CD8-positive, alpha-beta memory T cell (primary cell): Measurements from ENCODE around the gene MUC20. TPM values are rescaled to one million over a fixed set of nuclear protein-coding genes. Genes with fewer than 3 reads are reported as not detected.
"Not testable (repeated sequence)": the region's sequence is repeated elsewhere in the genome, so short reads cannot be mapped to it uniquely, and the experiment has no call there.

Source experiments
- CTCF ChIA-PET: fragments of 350-600 bp; sonication (Branson Sonifier 250); formaldehyde crosslinking; loops from one replicate; lab custom pipeline; 2021; ENCODE audit warnings: antibody characterized with exemption; lab: Charles Lee
- POLR2A ChIA-PET: fragments of 350-600 bp; sonication (Branson Sonifier 250); formaldehyde crosslinking; loops from one replicate; lab custom pipeline; 2021; ENCODE audit warnings: antibody characterized with exemption; lab: Charles Lee
- DNase-seq, 5 donors: peaks; one replicate each; pipeline versions ENCODE4 v3.0.0 to v3.0.0-alpha.2; 2020 to 2022; ENCODE audit warnings: mixed read lengths in 1 of 5
- H3K27ac ChIP-seq: one replicate; pipeline ENCODE4 v1.7.0; 2013; ENCODE audit warnings: low read depth, mild to moderate bottlenecking, low read length, moderate library complexity
- H3K27me3 ChIP-seq: 2 replicates; pipeline ENCODE4 v1.7.0; 2013; ENCODE audit warnings: low read length, mild to moderate bottlenecking; ENCODE audit not compliant: insufficient read depth, poor library complexity, severe bottlenecking
- H3K36me3 ChIP-seq: 2 replicates; pipeline ENCODE4 v1.7.0; 2013; ENCODE audit warnings: mild to moderate bottlenecking, low read length, moderate library complexity; ENCODE audit not compliant: insufficient read depth
- H3K4me1 ChIP-seq: 2 replicates; pipeline ENCODE4 v1.7.0; 2013; ENCODE audit warnings: mild to moderate bottlenecking, low read length, moderate library complexity; ENCODE audit not compliant: insufficient read depth
- H3K4me3 ChIP-seq: 2 replicates; pipeline ENCODE4 v1.7.0; 2013; ENCODE audit warnings: mild to moderate bottlenecking, low read length
- H3K9me3 ChIP-seq: 2 replicates; pipeline ENCODE4 v1.7.0; 2013; ENCODE audit warnings: mild to moderate bottlenecking, low read length
- H3K27ac Mint-ChIP-seq, 8 donors: one replicate each; pipeline ENCODE4 v1.8.0; 2020 to 2021; ENCODE audit warnings: mixed read lengths in 8 of 8, mild to moderate bottlenecking in 6 of 8, inconsistent platforms in 3 of 8, moderate library complexity in 3 of 8
- H3K27me3 Mint-ChIP-seq, 2 donors: one replicate each; pipeline ENCODE4 v1.8.0; 2020 to 2021; ENCODE audit warnings: mixed read lengths in 2 of 2, mild to moderate bottlenecking in 1 of 2, moderate library complexity in 1 of 2
- H3K36me3 Mint-ChIP-seq, 3 donors: one replicate each; pipeline ENCODE4 v1.8.0; 2020 to 2021; ENCODE audit warnings: mixed read lengths in 3 of 3, inconsistent platforms in 1 of 3, mild to moderate bottlenecking in 1 of 3
- H3K4me1 Mint-ChIP-seq, 3 donors: one replicate each; pipeline ENCODE4 v1.8.0; 2020 to 2021; ENCODE audit warnings: mixed read lengths in 3 of 3, inconsistent platforms in 1 of 3, mild to moderate bottlenecking in 1 of 3
- H3K4me3 Mint-ChIP-seq, 7 donors: one replicate each; pipeline ENCODE4 v1.8.0; 2020 to 2021; ENCODE audit warnings: mixed read lengths in 7 of 7, mild to moderate bottlenecking in 6 of 7, moderate library complexity in 4 of 7, inconsistent platforms in 2 of 7
- H3K9me3 Mint-ChIP-seq, 5 donors: one replicate each; pipeline ENCODE4 v1.8.0; 2020 to 2022; ENCODE audit warnings: mixed read lengths in 5 of 5, mild to moderate bottlenecking in 3 of 5, moderate library complexity in 2 of 5, inconsistent platforms in 1 of 5
- polyA plus RNA-seq: library from polyadenylated mRNA; unstranded; fragments of 300-500 nt; fragmentation: Illumina TruSeq; gene quantifications from one replicate; pipeline ENCODE4 v1.2.3, GENCODE V29; 2021
- total RNA-seq, 2 experiments: library from RNA; stranded (reverse); gene quantifications; one replicate each; pipeline ENCODE4 v1.2.3, GENCODE V29; 2021

Gene MUC20
- total and polyA plus RNA-seq, 3 experiments from 2014 or later, result 0.95 to 0.96 TPM; not detected in 1

- Mint-ChIP-seq H3K4me3 (no peak overlapping the region), H3K9me3 (no peaks in the 10 kb centered on the region), H3K27me3 (peaks cover 6 to 8% of the 10 kb centered on the region in 2 donors), H3K36me3 (peaks cover 16 to 20% (median 16%) of the 10 kb centered on the region in 3 donors), H3K27ac (peak overlapping the region in 1 of 8 donors; percentile 63), H3K4me1 (peaks cover 0 to 1% (median 0%) of the 10 kb centered on the region in 3 donors)
- Histone ChIP-seq H3K36me3 (no peaks in the 10 kb centered on the region), H3K27me3 (no peaks in the 10 kb centered on the region), H3K9me3 (no peaks in the 10 kb centered on the region), H3K27ac (no peak overlapping the region), H3K4me1 (no peaks in the 10 kb centered on the region), H3K4me3 (no peak overlapping the region)
- DNase-seq, result no peak
- ChIA-PET CTCF (interaction anchor here (1.3 to 1.8 kb wide), 2 partner anchors 10 to 132 kb away, joined by 4 to 5 read pairs; no protein-coding TSS in a partner anchor), POLR2A (no interaction called here)
These were observed 3.4 kb upstream of the MUC20 start for GRCh38 chr3:195717416-195717815.

GRCh38 chr3:195717852-195718476, 2.8 kb upstream of the MUC20 start:
- POLR2A ChIA-PET, result no interaction called here
- peaks cover 0 to 1% (median 0%) of the 10 kb centered on the region in 3 donors for H3K4me1 Mint-ChIP-seq

GRCh38 chr3:195718477-195718984, 2.2 kb upstream of the MUC20 start:
- Mint-ChIP-seq H3K4me3 (no peak overlapping the region), H3K27ac (peak overlapping the region in 2 of 8 donors; percentile 2 to 72)

More at GRCh38 chr3:195717852-195718476, 2.8 kb upstream of the MUC20 start:
- DNase-seq, result no peak
- H3K36me3 ChIP-seq, result no peaks in the 10 kb centered on the region
- Mint-ChIP-seq H3K9me3 (no peaks in the 10 kb centered on the region), H3K36me3 (peaks cover 15 to 20% (median 16%) of the 10 kb centered on the region in 3 donors), H3K27ac (peak overlapping the region in 1 of 8 donors; percentile 83), H3K27me3 (peaks cover 6 to 8% of the 10 kb centered on the region in 2 donors), H3K4me3 (no peak overlapping the region)
- no peak overlapping the region for H3K27ac ChIP-seq
- no peaks in the 10 kb centered on the region for H3K27me3 ChIP-seq
- CTCF ChIA-PET, result interaction anchor here (1.8 kb wide), 1 partner anchor 9 kb away, joined by 5 read pairs; no protein-coding TSS in a partner anchor
- no peaks in the 10 kb centered on the region for H3K9me3 ChIP-seq
- no peak overlapping the region for H3K4me3 ChIP-seq
- H3K4me1 ChIP-seq, result no peaks in the 10 kb centered on the region

GRCh38 chr3:195719514-195720254, 1.1 kb upstream of the MUC20 start:
- POLR2A ChIA-PET, DNase-seq, H3K4me1 Mint-ChIP-seq: not testable (repeated sequence)

More at GRCh38 chr3:195718477-195718984, 2.2 kb upstream of the MUC20 start:
- Mint-ChIP-seq H3K4me1 (peaks cover 0 to 1% (median 0%) of the 10 kb centered on the region in 3 donors), H3K27me3 (peaks cover 6 to 8% of the 10 kb centered on the region in 2 donors), H3K9me3 (no peaks in the 10 kb centered on the region), H3K36me3 (peaks cover 15 to 20% (median 16%) of the 10 kb centered on the region in 3 donors)
- no peaks in the 10 kb centered on the region for H3K36me3 ChIP-seq
- DNase-seq, result no peak
- H3K27me3 ChIP-seq, result no peaks in the 10 kb centered on the region
- no peak overlapping the region for H3K4me3 ChIP-seq
- ChIA-PET CTCF (interaction anchor here (1.8 kb wide), 1 partner anchor 9 kb away, joined by 5 read pairs; no protein-coding TSS in a partner anchor), POLR2A (no interaction called here)
- no peak overlapping the region for H3K27ac ChIP-seq
- H3K4me1 ChIP-seq, result no peaks in the 10 kb centered on the region
- no peaks in the 10 kb centered on the region for H3K9me3 ChIP-seq

GRCh38 chr3:195722139-195722995, 1.6 kb downstream of the MUC20 start:
- POLR2A ChIA-PET, result not testable (repeated sequence)

More at GRCh38 chr3:195719514-195720254, 1.1 kb upstream of the MUC20 start:
- H3K4me3 ChIP-seq, H3K27me3 Mint-ChIP-seq, H3K27me3 ChIP-seq, H3K27ac ChIP-seq, H3K27ac Mint-ChIP-seq, H3K9me3 ChIP-seq, H3K4me1 ChIP-seq, H3K9me3 Mint-ChIP-seq, H3K36me3 ChIP-seq, H3K4me3 Mint-ChIP-seq: not testable (repeated sequence)
- peaks cover 10 to 15% (median 11%) of the 10 kb centered on the region in 3 donors for H3K36me3 Mint-ChIP-seq
- CTCF ChIA-PET, result interaction anchor here (0.9 kb wide), 1 partner anchor 131 kb away, joined by 4 read pairs; no protein-coding TSS in a partner anchor

GRCh38 chr3:195722996-195723345, 2.2 kb downstream of the MUC20 start:
- H3K27me3 Mint-ChIP-seq, result peaks cover 8 to 10% of the 10 kb centered on the region in 2 donors
- H3K27ac Mint-ChIP-seq, H3K36me3 Mint-ChIP-seq, DNase-seq, H3K4me3 ChIP-seq, H3K9me3 ChIP-seq, POLR2A ChIA-PET, H3K27ac ChIP-seq, H3K4me3 Mint-ChIP-seq, H3K4me1 ChIP-seq, H3K27me3 ChIP-seq, H3K4me1 Mint-ChIP-seq, CTCF ChIA-PET, H3K9me3 Mint-ChIP-seq, H3K36me3 ChIP-seq: not testable (repeated sequence)

More at GRCh38 chr3:195722139-195722995, 1.6 kb downstream of the MUC20 start:
- H3K9me3 Mint-ChIP-seq, H3K4me1 ChIP-seq, H3K4me3 ChIP-seq, CTCF ChIA-PET, H3K27me3 ChIP-seq, H3K4me3 Mint-ChIP-seq, H3K27me3 Mint-ChIP-seq, H3K36me3 Mint-ChIP-seq, H3K27ac ChIP-seq, H3K9me3 ChIP-seq, DNase-seq, H3K36me3 ChIP-seq, H3K4me1 Mint-ChIP-seq: not testable (repeated sequence)
- peak overlapping the region in 1 of 8 donors; percentile 29 for H3K27ac Mint-ChIP-seq

GRCh38 chr3:195724363-195724762, 3.6 kb downstream of the MUC20 start:
- H3K4me1 Mint-ChIP-seq, H3K36me3 Mint-ChIP-seq, H3K9me3 Mint-ChIP-seq, POLR2A ChIA-PET, H3K4me3 Mint-ChIP-seq, CTCF ChIA-PET, H3K27ac Mint-ChIP-seq, H3K27me3 Mint-ChIP-seq, H3K9me3 ChIP-seq, H3K27me3 ChIP-seq, H3K27ac ChIP-seq, H3K4me3 ChIP-seq, H3K36me3 ChIP-seq, H3K4me1 ChIP-seq, DNase-seq: not testable (repeated sequence)
